Keratinocyte (primary cell): ENCODE results near the gene P3H2.

Experiments
- EZH2 ChIP-seq: IDR thresholded peaks from one replicate; pipeline ENCODE4 v1.6.1; 2012; ENCODE audit warnings: inconsistent platforms, mild to moderate bottlenecking, low read length, moderate library complexity
- TF ChIP-seq, protein P1 (sequence below), 3 experiments: IDR thresholded peaks in 1 of 3; conservative IDR thresholded peaks in 1 of 3; optimal IDR thresholded peaks in 1 of 3; 2 replicates in 2 of 3; 3 replicates in 1 of 3; pipeline versions ENCODE3 to v1.5.1; 2011; ENCODE audit warnings: low read length in 3 of 3, mild to moderate bottlenecking in 3 of 3, moderate library complexity in 2 of 3, control low read depth in 1 of 3, inconsistent platforms in 1 of 3; ENCODE audit not compliant: insufficient read depth in 2 of 3; ENCODE audit errors: extremely low read depth in 1 of 3

DNA sequence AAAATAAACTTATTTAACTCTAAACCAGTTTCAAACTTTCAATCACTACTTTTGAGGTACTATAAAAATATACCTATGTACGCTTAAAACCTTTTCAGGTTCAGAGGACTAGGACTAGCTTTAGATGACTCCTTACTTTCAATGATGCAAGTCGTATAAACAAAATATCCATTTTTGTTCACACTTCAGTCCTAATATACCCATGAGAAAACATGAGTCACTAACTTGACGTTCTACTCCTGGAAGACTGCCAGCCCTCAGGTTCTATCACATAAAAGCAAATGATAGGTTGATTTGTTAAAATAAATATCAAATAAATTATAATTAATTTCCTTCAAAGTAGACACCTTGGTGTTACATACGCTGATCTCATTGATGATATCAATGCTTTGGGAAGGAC is 10.6 kb upstream of the P3H2 start:
- TF ChIP-seq, protein P1, sequence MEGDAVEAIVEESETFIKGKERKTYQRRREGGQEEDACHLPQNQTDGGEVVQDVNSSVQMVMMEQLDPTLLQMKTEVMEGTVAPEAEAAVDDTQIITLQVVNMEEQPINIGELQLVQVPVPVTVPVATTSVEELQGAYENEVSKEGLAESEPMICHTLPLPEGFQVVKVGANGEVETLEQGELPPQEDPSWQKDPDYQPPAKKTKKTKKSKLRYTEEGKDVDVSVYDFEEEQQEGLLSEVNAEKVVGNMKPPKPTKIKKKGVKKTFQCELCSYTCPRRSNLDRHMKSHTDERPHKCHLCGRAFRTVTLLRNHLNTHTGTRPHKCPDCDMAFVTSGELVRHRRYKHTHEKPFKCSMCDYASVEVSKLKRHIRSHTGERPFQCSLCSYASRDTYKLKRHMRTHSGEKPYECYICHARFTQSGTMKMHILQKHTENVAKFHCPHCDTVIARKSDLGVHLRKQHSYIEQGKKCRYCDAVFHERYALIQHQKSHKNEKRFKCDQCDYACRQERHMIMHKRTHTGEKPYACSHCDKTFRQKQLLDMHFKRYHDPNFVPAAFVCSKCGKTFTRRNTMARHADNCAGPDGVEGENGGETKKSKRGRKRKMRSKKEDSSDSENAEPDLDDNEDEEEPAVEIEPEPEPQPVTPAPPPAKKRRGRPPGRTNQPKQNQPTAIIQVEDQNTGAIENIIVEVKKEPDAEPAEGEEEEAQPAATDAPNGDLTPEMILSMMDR (optimal IDR thresholded peaks at IDR 0.05 in 1 of 3, IDR thresholded peaks at IDR 0.05 in 1 of 3, conservative IDR thresholded peaks at IDR 0.05 in 1 of 3; ENCODE audit: extremely low read depth in 1 of 3, insufficient read depth in 2 of 3, low read length in 3 of 3) = no peak
- no peak for TF ChIP-seq EZH2
